HepG2 (cell line): ENCODE data around the gene STIP1. TPM values are rescaled to one million over a fixed set of nuclear protein-coding genes. Genes with fewer than 3 reads are reported as not detected.

Experiments used
- BORCS8-MEF2B ChIP-seq: sonication (generic); formaldehyde crosslinking; IDR thresholded peaks from 2 replicates; pipeline ENCODE4 v1.8.0; 2022; ENCODE audit warnings: mild to moderate bottlenecking, missing genetic modification reagents
- CSRNP1 ChIP-seq: sonication (generic); formaldehyde crosslinking; IDR thresholded peaks from 2 replicates; pipeline ENCODE4 v1.8.1; 2023; ENCODE audit warnings: mild to moderate bottlenecking, missing genetic modification reagents
- JUN ChIP-seq: sonication (generic); formaldehyde crosslinking; IDR thresholded peaks from 2 replicates; pipeline ENCODE4 v1.4.0; 2020; ENCODE audit warnings: mild to moderate bottlenecking, missing genetic modification reagents
- NBN ChIP-seq: fragments of 450-650 bp; conservative IDR thresholded peaks from 2 replicates; pipeline ENCODE4 v1.6.1; 2017
- ONECUT2 ChIP-seq: sonication (generic); formaldehyde crosslinking; IDR thresholded peaks from 2 replicates; pipeline ENCODE4 v1.4.0; 2020; ENCODE audit warnings: missing genetic modification reagents
- PAXIP1 ChIP-seq: sonication (generic); formaldehyde crosslinking; conservative IDR thresholded peaks from 2 replicates; pipeline ENCODE4 v1.4.0; 2020; ENCODE audit warnings: mild to moderate bottlenecking, missing genetic modification reagents, moderate library complexity
- PTBP1 ChIP-seq: fragments of 200-400 bp; formaldehyde crosslinking; IDR thresholded peaks from 2 replicates; pipeline ENCODE4 v1.6.1; 2018; ENCODE audit warnings: low read length, low read depth; ENCODE audit not compliant: poor library complexity, severe bottlenecking
- RARA ChIP-seq: IDR thresholded peaks from 2 replicates; pipeline ENCODE4 v1.6.1; 2016; ENCODE audit warnings: missing genetic modification reagents, missing compliant biosample characterization
- SETDB1 ChIP-seq: sonication (generic); formaldehyde crosslinking; IDR thresholded peaks from 2 replicates; pipeline ENCODE4 v1.5.1; 2020; ENCODE audit warnings: missing genetic modification reagents, mild to moderate bottlenecking, borderline replicate concordance
- THYN1 ChIP-seq: sonication (generic); formaldehyde crosslinking; IDR thresholded peaks from 2 replicates; pipeline ENCODE4 v1.8.1; 2023; ENCODE audit warnings: low read depth, mild to moderate bottlenecking, moderate library complexity, missing genetic modification reagents, borderline replicate concordance
- ZNF350 ChIP-seq: sonication (generic); formaldehyde crosslinking; IDR thresholded peaks from 2 replicates; pipeline ENCODE4 v1.4.0; 2020; ENCODE audit warnings: mild to moderate bottlenecking, low read depth, missing genetic modification reagents, borderline replicate concordance
- ZNF614 ChIP-seq: IDR thresholded peaks from 2 replicates; pipeline ENCODE4 v1.6.1; 2018; ENCODE audit warnings: missing biosample characterization, missing genetic modification reagents, inconsistent platforms, borderline replicate concordance
- ZNF687 ChIP-seq: sonication (generic); formaldehyde crosslinking; IDR thresholded peaks from 2 replicates; pipeline ENCODE4 v1.5.1; 2020; ENCODE audit warnings: mild to moderate bottlenecking, missing genetic modification reagents, moderate library complexity
- ZSCAN21 ChIP-seq: sonication (generic); formaldehyde crosslinking; IDR thresholded peaks from 2 replicates; pipeline ENCODE4 v1.8.0; 2022; ENCODE audit warnings: mild to moderate bottlenecking, missing genetic modification reagents, moderate library complexity, borderline replicate concordance
- polyA plus RNA-seq, 8 experiments: library from polyadenylated mRNA; depleted of rRNA in 3 of 8; stranded (reverse) in 7 of 8; unstranded in 1 of 8; fragments of >200 nt; fragmentation: Illumina TruSeq in 4 of 8; extraction: Trizol in 4 of 8; gene quantifications; 2 replicates each; pipeline versions ENCODE4 v1.2.1 to v1.2.3, GENCODE V29; 2011 to 2016; ENCODE audit warnings: low read depth in 4 of 8, missing spikeins in 1 of 8, mixed read lengths in 1 of 8; ENCODE audit not compliant: insufficient read depth in 1 of 8
- total RNA-seq, 5 experiments: library from RNA; depleted of rRNA; stranded (reverse); fragments of >200 nt; fragmentation: Illumina TruSeq; extraction: Trizol; gene quantifications; 2 replicates each; pipeline ENCODE4 v1.2.3, GENCODE V29; 2016; ENCODE audit warnings: low read depth in 1 of 5
- TF ChIP-seq, protein P1 (sequence below): sonication (generic); formaldehyde crosslinking; IDR thresholded peaks from 2 replicates; pipeline ENCODE4 v1.8.0; 2022; ENCODE audit warnings: missing genetic modification reagents, mild to moderate bottlenecking, borderline replicate concordance
- TF ChIP-seq, protein P2 (sequence below): sonication (generic); formaldehyde crosslinking; IDR thresholded peaks from 2 replicates; pipeline ENCODE4 v1.5.0; 2020; ENCODE audit warnings: missing genetic modification reagents

STIP1 gene
- total and polyA plus RNA-seq, 2 of the 13 experiments (the other 11 are each of a cell fraction or from before 2014, with no cell fraction given), result 81.1 to 217 TPM

DNA sequence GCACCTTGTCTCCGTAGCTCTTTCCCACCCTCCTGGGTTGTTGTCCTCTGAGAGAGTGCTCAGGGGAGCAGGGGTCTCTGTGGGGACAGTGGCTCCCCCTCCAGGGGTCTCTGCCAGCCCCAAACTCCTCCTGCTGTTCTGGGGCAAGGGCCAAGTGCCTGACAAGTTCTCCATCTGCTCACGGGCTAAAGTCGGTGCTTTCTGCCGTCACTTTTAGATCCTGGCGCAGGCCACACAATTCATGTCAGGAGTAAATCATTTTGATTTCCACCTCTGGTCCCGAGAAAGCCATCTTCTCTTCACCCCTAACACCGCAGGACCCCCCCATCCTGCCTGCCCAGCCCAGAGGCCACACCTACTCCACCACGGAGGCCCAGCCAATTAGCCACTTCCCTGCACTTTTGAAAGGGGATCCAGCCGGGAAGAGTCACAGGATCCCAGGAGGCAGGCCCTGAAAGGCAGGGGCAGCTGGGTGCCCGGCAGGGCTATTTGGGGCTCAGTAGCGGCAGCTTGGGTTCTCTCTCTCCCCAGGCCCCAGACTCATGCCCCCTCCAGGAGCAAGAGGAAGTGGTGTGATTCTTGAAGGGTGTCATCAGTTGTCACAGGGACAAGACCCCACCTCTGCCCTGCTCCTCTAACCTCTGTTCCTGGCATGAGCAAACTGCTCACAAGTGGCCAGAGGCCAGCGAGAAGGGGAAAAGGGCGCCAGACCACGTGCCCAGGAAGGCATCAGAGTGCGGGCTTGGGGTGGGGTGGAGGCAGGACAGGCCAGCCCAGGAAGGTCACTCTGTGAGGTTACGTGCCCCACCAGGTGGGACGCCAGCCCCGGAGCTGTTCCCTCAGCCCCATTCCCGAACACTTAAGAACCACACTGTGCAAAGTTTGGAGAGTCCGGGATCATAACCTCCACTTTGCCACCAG lies 21.3 kb upstream of the STIP1 start (continued):
- TF ChIP-seq CSRNP1 (CRISPR knock-in tag) (no peak; the same call in 1 of the 2 replicates), PAXIP1 (CRISPR knock-in tag) (0 out of 2 replicates have a peak, but pooled peaks have one; percentile 5), ONECUT2 (CRISPR knock-in tag) (no peak), THYN1 (CRISPR knock-in tag) (no peak), NBN (no peak), ZNF350 (CRISPR knock-in tag) (no peak), BORCS8-MEF2B (no peak), SETDB1 (CRISPR knock-in tag) (no peak), JUN (CRISPR knock-in tag) (no peak), ZNF614 (CRISPR knock-in tag) (no peak), PTBP1 (no peak), RARA (CRISPR knock-in tag) (0 out of 2 replicates have a peak, but pooled peaks have one; percentile 19), ZSCAN21 (no peak), ZNF687 (CRISPR knock-in tag) (peak; percentile 86)
- TF ChIP-seq, protein P1, sequence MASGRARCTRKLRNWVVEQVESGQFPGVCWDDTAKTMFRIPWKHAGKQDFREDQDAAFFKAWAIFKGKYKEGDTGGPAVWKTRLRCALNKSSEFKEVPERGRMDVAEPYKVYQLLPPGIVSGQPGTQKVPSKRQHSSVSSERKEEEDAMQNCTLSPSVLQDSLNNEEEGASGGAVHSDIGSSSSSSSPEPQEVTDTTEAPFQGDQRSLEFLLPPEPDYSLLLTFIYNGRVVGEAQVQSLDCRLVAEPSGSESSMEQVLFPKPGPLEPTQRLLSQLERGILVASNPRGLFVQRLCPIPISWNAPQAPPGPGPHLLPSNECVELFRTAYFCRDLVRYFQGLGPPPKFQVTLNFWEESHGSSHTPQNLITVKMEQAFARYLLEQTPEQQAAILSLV (CRISPR knock-in tag), result no peak
- TF ChIP-seq, protein P2, sequence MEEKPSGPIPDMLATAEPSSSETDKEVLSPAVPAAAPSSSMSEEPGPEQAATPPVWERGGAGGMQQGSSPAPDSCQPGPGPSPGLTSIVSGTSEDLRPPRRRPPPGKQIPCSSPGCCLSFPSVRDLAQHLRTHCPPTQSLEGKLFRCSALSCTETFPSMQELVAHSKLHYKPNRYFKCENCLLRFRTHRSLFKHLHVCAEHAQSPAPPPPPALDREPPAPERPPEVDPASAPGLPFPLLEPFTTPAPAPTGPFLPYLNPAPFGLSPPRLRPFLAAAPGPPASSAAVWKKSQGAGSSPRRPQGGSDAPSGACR, result no peak
